ENCODE measurements around the gene SNAPC5. TPM values are rescaled to one million over a fixed set of nuclear protein-coding genes. Genes with fewer than 3 reads are reported as not detected.

The SNAPC5 gene
- total RNA-seq, 4 donors from 2014 or later: 39.6 to 58.8 (median 50.8) TPM

DNA sequence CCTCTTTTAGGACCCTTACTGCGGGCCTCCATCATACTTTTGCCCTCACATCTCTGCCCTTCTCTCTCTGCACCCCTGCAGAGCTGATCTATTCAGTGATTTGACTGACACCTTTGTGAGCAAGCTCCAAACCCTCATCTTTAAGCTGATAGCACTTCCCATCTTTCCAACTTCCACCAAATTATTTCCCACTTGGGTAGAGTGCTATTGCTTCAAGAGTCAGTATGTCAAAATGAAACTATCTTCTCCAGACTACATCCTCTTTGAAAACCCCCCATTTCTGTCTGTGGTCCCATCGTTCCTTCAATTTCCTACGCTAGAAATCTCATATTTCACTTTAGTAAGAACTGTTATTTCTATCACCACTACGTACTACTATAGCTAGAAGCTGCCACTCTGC, 27.3 kb upstream of the SNAPC5 start:
- intact Hi-C loops (cut with DNase I; ENCODE audit: low total_unique reads) (no loop called here), in situ Hi-C loops (cut with MboI; ENCODE audit: low sequenced_read_pairs in 4 of 4) (no loop called here)
- H3K4me3 ChIP-seq: no peak overlapping the region
- ATAC-seq (no peak), DNase-seq (no peak)
- H3K27ac ChIP-seq: no peak overlapping the region
- H3K9me3 ChIP-seq: no peaks in the 10 kb centered on the region
- TF ChIP-seq, protein P1, sequence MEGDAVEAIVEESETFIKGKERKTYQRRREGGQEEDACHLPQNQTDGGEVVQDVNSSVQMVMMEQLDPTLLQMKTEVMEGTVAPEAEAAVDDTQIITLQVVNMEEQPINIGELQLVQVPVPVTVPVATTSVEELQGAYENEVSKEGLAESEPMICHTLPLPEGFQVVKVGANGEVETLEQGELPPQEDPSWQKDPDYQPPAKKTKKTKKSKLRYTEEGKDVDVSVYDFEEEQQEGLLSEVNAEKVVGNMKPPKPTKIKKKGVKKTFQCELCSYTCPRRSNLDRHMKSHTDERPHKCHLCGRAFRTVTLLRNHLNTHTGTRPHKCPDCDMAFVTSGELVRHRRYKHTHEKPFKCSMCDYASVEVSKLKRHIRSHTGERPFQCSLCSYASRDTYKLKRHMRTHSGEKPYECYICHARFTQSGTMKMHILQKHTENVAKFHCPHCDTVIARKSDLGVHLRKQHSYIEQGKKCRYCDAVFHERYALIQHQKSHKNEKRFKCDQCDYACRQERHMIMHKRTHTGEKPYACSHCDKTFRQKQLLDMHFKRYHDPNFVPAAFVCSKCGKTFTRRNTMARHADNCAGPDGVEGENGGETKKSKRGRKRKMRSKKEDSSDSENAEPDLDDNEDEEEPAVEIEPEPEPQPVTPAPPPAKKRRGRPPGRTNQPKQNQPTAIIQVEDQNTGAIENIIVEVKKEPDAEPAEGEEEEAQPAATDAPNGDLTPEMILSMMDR (IDR thresholded peaks at IDR 0.05 in 4 of 5, conservative IDR thresholded peaks at IDR 0.05 in 1 of 5): no peak
- no peak for TF ChIP-seq POLR2A (IDR thresholded peaks at IDR 0.05)
- H3K4me1 ChIP-seq: no peaks in the 10 kb centered on the region
- no peaks in the 10 kb centered on the region for H3K36me3 ChIP-seq
- H3K27me3 ChIP-seq: no peaks in the 10 kb centered on the region

DNA sequence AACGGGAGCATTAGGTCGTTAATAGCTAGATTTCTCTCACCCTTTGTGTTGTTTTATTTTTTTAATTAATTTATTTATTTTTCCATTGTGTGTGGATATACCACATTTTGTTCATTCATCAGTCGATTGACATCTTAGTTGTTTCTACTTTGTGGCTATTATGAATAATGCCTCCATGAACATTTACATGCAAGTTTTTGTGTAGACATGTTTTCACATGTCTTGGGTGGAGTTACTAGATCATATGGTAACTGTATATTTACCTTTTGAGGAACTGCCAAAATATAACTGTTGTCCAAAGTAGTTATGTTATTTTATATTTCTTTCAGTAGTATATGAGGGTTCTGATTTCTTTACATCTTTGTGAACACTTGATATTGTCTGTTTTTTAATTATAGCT, 26.4 kb upstream of the SNAPC5 start:
- no peaks in the 10 kb centered on the region for H3K27me3 ChIP-seq
- DNase-seq: no peak
- H3K36me3 ChIP-seq: no peaks in the 10 kb centered on the region
- no peak overlapping the region for H3K27ac ChIP-seq
- no peak overlapping the region for H3K4me3 ChIP-seq
- in situ Hi-C loops (cut with MboI; ENCODE audit: low sequenced_read_pairs in 4 of 4) (no loop called here), intact Hi-C loops (cut with DNase I; ENCODE audit: low total_unique reads) (no loop called here)
- no peak for ATAC-seq
- no peaks in the 10 kb centered on the region for H3K4me1 ChIP-seq
- TF ChIP-seq, protein P1 (IDR thresholded peaks at IDR 0.05 in 4 of 5, conservative IDR thresholded peaks at IDR 0.05 in 1 of 5): no peak
- TF ChIP-seq POLR2A (IDR thresholded peaks at IDR 0.05): no peak
- no peaks in the 10 kb centered on the region for H3K9me3 ChIP-seq

DNA sequence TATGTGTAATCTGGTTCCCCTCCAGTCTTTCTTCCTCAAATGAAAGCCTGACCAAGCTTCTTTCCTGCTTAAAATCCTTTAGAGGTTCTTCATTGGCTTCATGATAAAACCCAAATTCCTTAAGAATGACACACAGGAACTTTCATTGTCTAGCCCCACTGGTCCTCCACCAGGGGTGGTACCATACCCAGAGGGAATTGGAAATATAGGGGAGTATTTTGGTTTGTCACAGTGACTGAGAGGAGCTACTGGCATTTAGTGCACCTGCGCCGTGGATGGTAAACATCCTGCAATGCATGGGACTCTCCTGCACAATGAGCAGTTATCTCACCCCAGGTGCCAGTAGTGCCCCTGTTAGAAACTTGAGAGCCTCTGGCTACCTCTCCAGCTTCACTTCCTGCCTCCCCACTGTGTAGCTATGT, 18.4 kb upstream of the SNAPC5 start:
- H3K27ac ChIP-seq: no peak overlapping the region
- no peak overlapping the region for H3K4me3 ChIP-seq
- TF ChIP-seq POLR2A (IDR thresholded peaks at IDR 0.05): no peak
- TF ChIP-seq, protein P1 (IDR thresholded peaks at IDR 0.05 in 4 of 5, conservative IDR thresholded peaks at IDR 0.05 in 1 of 5): no peak
- no peaks in the 10 kb centered on the region for H3K4me1 ChIP-seq
- intact Hi-C loops (cut with DNase I; ENCODE audit: low total_unique reads): no loop called here
- no peaks in the 10 kb centered on the region for H3K27me3 ChIP-seq
- H3K9me3 ChIP-seq: no peaks in the 10 kb centered on the region
- in situ Hi-C loops (cut with MboI; ENCODE audit: low sequenced_read_pairs in 4 of 4): no loop called here
- no peak for DNase-seq
- no peak for ATAC-seq
- H3K36me3 ChIP-seq: no peaks in the 10 kb centered on the region

DNA sequence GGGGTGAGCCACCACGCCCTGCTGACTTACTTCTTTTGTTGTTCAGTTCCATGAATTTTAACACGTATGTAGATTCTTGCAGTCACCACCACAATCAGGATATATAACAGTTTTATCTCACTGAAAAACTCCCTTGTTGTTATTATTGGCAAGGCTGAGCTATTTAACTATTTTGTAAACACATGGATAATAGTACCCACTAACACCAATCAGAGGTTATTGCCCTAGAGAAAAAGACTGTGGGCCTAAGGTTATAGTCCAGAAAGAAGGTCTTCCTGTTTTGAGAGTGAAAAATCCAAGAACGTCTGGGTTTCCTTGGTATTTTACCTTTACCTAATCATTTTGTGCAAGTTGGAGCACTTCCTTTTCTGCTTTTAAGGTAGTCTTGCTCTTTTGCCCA, 17.0 kb upstream of the SNAPC5 start:
- Histone ChIP-seq H3K9me3 (no peaks in the 10 kb centered on the region), H3K4me1 (no peaks in the 10 kb centered on the region), H3K27me3 (no peaks in the 10 kb centered on the region), H3K36me3 (no peaks in the 10 kb centered on the region), H3K4me3 (no peak overlapping the region), H3K27ac (no peak overlapping the region)
- DNase-seq (no peak), ATAC-seq (no peak)
- TF ChIP-seq, protein P1 (IDR thresholded peaks at IDR 0.05 in 4 of 5, conservative IDR thresholded peaks at IDR 0.05 in 1 of 5): no peak
- TF ChIP-seq POLR2A (IDR thresholded peaks at IDR 0.05): no peak
- intact Hi-C loops (cut with DNase I; ENCODE audit: low total_unique reads): no loop called here
- in situ Hi-C loops (cut with MboI; ENCODE audit: low sequenced_read_pairs in 4 of 4): no loop called here

DNA sequence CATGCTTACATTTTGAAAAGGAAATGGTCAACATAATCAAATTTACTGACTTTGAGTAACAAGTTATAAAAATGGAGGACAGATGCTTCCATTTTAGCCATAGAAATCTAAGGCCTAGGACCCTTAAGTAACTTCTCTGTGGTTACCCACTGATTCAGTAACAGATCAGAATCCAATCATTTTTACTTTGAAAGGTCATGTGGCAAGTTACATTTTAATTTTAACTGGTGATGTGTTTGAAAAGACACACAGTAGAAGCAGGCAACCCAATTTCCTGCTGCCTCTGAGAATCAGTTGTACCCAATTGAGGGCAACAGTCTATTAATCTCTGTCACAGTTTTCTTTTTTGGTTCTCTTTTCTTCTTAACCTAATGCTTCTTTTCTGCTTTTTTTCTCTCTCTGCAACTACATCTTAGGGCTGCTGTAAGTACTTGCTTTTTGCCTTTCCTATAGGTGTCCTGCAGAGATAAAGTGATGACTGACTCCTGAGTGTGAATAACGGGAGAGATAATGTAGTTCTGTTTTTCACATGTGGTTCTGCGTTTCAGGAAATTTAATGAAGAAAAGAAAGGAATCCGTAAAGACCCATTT, 10.8 kb upstream of the SNAPC5 start:
- DNase-seq (no peak), ATAC-seq (no peak)
- peaks cover 13 to 14% of the 10 kb centered on the region in 2 donors for H3K4me1 ChIP-seq
- in situ Hi-C loops (cut with MboI; ENCODE audit: low sequenced_read_pairs in 4 of 4): loop anchor here in 1 of 4 donors (10.0 kb wide), 1 partner anchor 124 kb away; the partner anchor contains the start of gene MAP2K1
- no peaks in the 10 kb centered on the region for H3K36me3 ChIP-seq
- H3K27ac ChIP-seq: no peak overlapping the region
- no peaks in the 10 kb centered on the region for H3K27me3 ChIP-seq
- TF ChIP-seq, protein P1 (IDR thresholded peaks at IDR 0.05 in 4 of 5, conservative IDR thresholded peaks at IDR 0.05 in 1 of 5): no peak
- no peak for TF ChIP-seq POLR2A (IDR thresholded peaks at IDR 0.05)
- H3K9me3 ChIP-seq: no peaks in the 10 kb centered on the region
- H3K4me3 ChIP-seq: no peak overlapping the region
- intact Hi-C loops (cut with DNase I; ENCODE audit: low total_unique reads): no loop called here
